ENCODE measurements around the gene PDE2A. TPM values are rescaled to one million over a fixed set of nuclear protein-coding genes. Genes with fewer than 3 reads are reported as not detected.

PDE2A gene
- total and polyA plus RNA-seq, 2 of the 4 experiments (the other 2 are of a cell fraction) = 0.02 TPM; not detected in 1

DNA sequence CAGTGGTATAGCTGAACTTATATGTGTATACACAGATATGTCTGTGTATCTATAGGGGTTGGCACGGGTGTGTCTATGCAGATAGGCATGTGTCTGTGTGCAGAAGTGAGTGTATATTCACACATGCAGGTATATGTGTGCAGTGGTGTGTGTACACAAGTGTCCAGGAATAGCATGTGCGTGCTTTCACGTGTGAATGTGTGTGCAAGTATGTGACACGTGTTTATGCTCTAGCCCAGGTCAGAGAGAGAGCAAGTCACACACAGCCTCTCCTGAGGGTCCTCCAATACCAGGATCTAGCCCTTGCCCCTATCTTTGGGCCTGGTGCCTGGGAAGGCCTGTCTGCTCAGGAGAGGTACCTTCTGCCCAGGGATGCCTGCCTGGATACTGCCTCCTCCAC is 26.3 kb downstream of the PDE2A start:
- in situ Hi-C loops (cut with MboI; ENCODE audit: low sequenced_read_pairs) = loop anchor here (10.0 kb wide), 2 partner anchors 63 to 173 kb away; no protein-coding TSS in a partner anchor
- no peak overlapping the region for H4K8ac ChIP-seq (ENCODE audit: low read depth in 2 of 2, low read length in 2 of 2)
- intact Hi-C loops (cut with micrococcal nuclease) = no loop called here
- H2BK5ac ChIP-seq (ENCODE audit: low read depth, low read length, poor library complexity, severe bottlenecking) = no peak overlapping the region
- ChIA-PET POLR2A (ENCODE audit: unreplicated experiment) (no interaction called here), CTCF (no interaction called here)
- H3K27ac ChIP-seq (ENCODE audit: insufficient read depth, low read length) = no peak overlapping the region
- no peaks in the 10 kb centered on the region for H3K36me3 ChIP-seq (ENCODE audit: control insufficient read depth, insufficient read depth, low read length)
- dilution Hi-C loops (cut with HindIII; ENCODE audit: low sequenced_read_pairs, unreplicated experiment) = no loop called here
- H2BK120ac ChIP-seq (ENCODE audit: low read depth, low read length) = no peak overlapping the region
- no peak for TF ChIP-seq POLR2A (IDR thresholded peaks at IDR 0.05; ENCODE audit: low read depth, low read length)
- TF ChIP-seq RFX5 (IDR thresholded peaks at IDR 0.05; ENCODE audit: low read depth, low read length) = no peak
- TF ChIP-seq SMC3 (IDR thresholded peaks at IDR 0.05; ENCODE audit: low read depth, low read length) = no peak
- TF ChIP-seq, protein P1, sequence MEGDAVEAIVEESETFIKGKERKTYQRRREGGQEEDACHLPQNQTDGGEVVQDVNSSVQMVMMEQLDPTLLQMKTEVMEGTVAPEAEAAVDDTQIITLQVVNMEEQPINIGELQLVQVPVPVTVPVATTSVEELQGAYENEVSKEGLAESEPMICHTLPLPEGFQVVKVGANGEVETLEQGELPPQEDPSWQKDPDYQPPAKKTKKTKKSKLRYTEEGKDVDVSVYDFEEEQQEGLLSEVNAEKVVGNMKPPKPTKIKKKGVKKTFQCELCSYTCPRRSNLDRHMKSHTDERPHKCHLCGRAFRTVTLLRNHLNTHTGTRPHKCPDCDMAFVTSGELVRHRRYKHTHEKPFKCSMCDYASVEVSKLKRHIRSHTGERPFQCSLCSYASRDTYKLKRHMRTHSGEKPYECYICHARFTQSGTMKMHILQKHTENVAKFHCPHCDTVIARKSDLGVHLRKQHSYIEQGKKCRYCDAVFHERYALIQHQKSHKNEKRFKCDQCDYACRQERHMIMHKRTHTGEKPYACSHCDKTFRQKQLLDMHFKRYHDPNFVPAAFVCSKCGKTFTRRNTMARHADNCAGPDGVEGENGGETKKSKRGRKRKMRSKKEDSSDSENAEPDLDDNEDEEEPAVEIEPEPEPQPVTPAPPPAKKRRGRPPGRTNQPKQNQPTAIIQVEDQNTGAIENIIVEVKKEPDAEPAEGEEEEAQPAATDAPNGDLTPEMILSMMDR (conservative IDR thresholded peaks at IDR 0.05; ENCODE audit: low read depth, low read length) = no peak
- no peak for TF ChIP-seq BHLHE40 (IDR thresholded peaks at IDR 0.05; ENCODE audit: low read depth, low read length)
- TF ChIP-seq MXI1 (IDR thresholded peaks at IDR 0.05; ENCODE audit: borderline replicate concordance, low read depth, low read length) = no peak
- TF ChIP-seq FOS (IDR thresholded peaks at IDR 0.05; ENCODE audit: low read depth, low read length) = no peak
- TF ChIP-seq CEBPB (IDR thresholded peaks at IDR 0.05; ENCODE audit: low read depth, low read length) = no peak
- no peak for TF ChIP-seq NFE2L2 (IDR thresholded peaks at IDR 0.05; ENCODE audit: low read depth, low read length)
- no peak for TF ChIP-seq MAFK (IDR thresholded peaks at IDR 0.05; ENCODE audit: low read depth, low read length)
- TF ChIP-seq RCOR1 (IDR thresholded peaks at IDR 0.05; ENCODE audit: insufficient replicate concordance, low read length) = no peak
- TF ChIP-seq MAZ (IDR thresholded peaks at IDR 0.05; ENCODE audit: borderline replicate concordance, low read depth, low read length) = no peak
- no peak for TF ChIP-seq RAD21 (IDR thresholded peaks at IDR 0.05; ENCODE audit: low read length)
- TF ChIP-seq, protein P2, sequence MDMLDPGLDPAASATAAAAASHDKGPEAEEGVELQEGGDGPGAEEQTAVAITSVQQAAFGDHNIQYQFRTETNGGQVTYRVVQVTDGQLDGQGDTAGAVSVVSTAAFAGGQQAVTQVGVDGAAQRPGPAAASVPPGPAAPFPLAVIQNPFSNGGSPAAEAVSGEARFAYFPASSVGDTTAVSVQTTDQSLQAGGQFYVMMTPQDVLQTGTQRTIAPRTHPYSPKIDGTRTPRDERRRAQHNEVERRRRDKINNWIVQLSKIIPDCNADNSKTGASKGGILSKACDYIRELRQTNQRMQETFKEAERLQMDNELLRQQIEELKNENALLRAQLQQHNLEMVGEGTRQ (IDR thresholded peaks at IDR 0.05; ENCODE audit: low read depth, low read length) = no peak
- TF ChIP-seq, protein P3, sequence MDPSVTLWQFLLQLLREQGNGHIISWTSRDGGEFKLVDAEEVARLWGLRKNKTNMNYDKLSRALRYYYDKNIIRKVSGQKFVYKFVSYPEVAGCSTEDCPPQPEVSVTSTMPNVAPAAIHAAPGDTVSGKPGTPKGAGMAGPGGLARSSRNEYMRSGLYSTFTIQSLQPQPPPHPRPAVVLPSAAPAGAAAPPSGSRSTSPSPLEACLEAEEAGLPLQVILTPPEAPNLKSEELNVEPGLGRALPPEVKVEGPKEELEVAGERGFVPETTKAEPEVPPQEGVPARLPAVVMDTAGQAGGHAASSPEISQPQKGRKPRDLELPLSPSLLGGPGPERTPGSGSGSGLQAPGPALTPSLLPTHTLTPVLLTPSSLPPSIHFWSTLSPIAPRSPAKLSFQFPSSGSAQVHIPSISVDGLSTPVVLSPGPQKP (IDR thresholded peaks at IDR 0.05; ENCODE audit: borderline replicate concordance, low read depth, low read length) = no peak
- TF ChIP-seq CHD1 (IDR thresholded peaks at IDR 0.05; ENCODE audit: low read depth, low read length) = no peak
- H3K4me1 ChIP-seq (ENCODE audit: control insufficient read depth, insufficient read depth, low read length) = no peaks in the 10 kb centered on the region; the same call in 1 of the 2 replicates
- H3K9me1 ChIP-seq (ENCODE audit: insufficient read depth, low read length) = no peaks in the 10 kb centered on the region
- DNase-seq (no peak), ATAC-seq (ENCODE audit: low read depth) (no peak)
- H3K4me2 ChIP-seq (ENCODE audit: low read depth, low read length) = no peak overlapping the region
- no peak overlapping the region for H3K56ac ChIP-seq (ENCODE audit: extremely low read depth, insufficient read depth, low read length)
- H2AK9ac ChIP-seq (replicated peaks; ENCODE audit: low read depth, low read length, poor library complexity) = no peak overlapping the region
- no peak overlapping the region for H2BK15ac ChIP-seq (ENCODE audit: low read depth, low read length)
- H2BK20ac ChIP-seq (ENCODE audit: low read depth, low read length) = no peak overlapping the region
- H3K27me3 ChIP-seq (ENCODE audit: control insufficient read depth, insufficient read depth, low read length) = peaks cover 55% of the 10 kb centered on the region
- no peak overlapping the region for H3K9ac ChIP-seq (ENCODE audit: low read depth, low read length)
- no peaks in the 10 kb centered on the region for H4K20me1 ChIP-seq (ENCODE audit: insufficient read depth, low read length)
- no TSS peak for BruUV-seq (replicated peaks)
- H3K23ac ChIP-seq (ENCODE audit: low read depth, low read length) = no peak overlapping the region
- no peak overlapping the region for H2AFZ ChIP-seq (replicated peaks; ENCODE audit: low read length, poor library complexity)
- no peak overlapping the region for H4K5ac ChIP-seq (ENCODE audit: low read depth, low read length)
- no peak overlapping the region for H3K4me3 ChIP-seq (ENCODE audit: insufficient read depth, low read depth, low read length)
- H3K14ac ChIP-seq (replicated peaks; ENCODE audit: low read depth, low read length) = no peak overlapping the region
- H4K91ac ChIP-seq (ENCODE audit: insufficient read depth, low read depth, low read length) = no peak overlapping the region
- H2AK5ac ChIP-seq (ENCODE audit: low read depth, low read length) = no peak overlapping the region
- 60% methylated on average over 1 of the region's 4 CpGs; no CpG with 5 or more reads in 1 of the 2 experiments for WGBS, 2 experiments (ENCODE audit: extremely low coverage in 2 of 2, insufficient read length in 1 of 2)
- H3K18ac ChIP-seq (ENCODE audit: low read depth, low read length) = no peak overlapping the region
- no peaks in the 10 kb centered on the region for H3K9me3 ChIP-seq (ENCODE audit: control insufficient read depth, insufficient read depth, low read length)
- no peaks in the 10 kb centered on the region for H3K79me1 ChIP-seq (ENCODE audit: low read depth in 1 of 2, low read length in 2 of 2)
- no peak overlapping the region for H3K4ac ChIP-seq (ENCODE audit: low read depth, low read length)

Data from IMR-90 (cell line).